Ovary (tissue), 9 donors: ENCODE results near the gene COL26A1. TPM values are rescaled to one million over a fixed set of nuclear protein-coding genes. Genes with fewer than 3 reads are reported as not detected.

Source experiments
- DNase-seq, 5 donors: peaks; one replicate each; pipeline ENCODE4 v3.0.0-alpha.2; 2019 to 2020
- H3K27ac ChIP-seq, 2 donors: fragments of 200-600 bp; one replicate each; pipeline versions ENCODE4 v1.5.1 to v1.8.0; 2019 to 2022
- H3K27me3 ChIP-seq: fragments of 200-600 bp; one replicate; pipeline ENCODE4 v1.8.0; 2022
- H3K36me3 ChIP-seq: fragments of 200-600 bp; sonication (generic); one replicate; pipeline ENCODE4 v1.5.1; 2019
- H3K4me1 ChIP-seq: one replicate; pipeline ENCODE4 v1.8.1; 2013; ENCODE audit warnings: mild to moderate bottlenecking, moderate library complexity; ENCODE audit not compliant: insufficient read depth
- H3K4me3 ChIP-seq: fragments of 200-600 bp; sonication (generic); one replicate; pipeline ENCODE4 v1.5.1; 2017
- H3K9me3 ChIP-seq, 2 donors: fragments of 200-600 bp in 1 of 2; sonication (generic) in 1 of 2; one replicate each; pipeline versions ENCODE4 v1.5.1 to v1.8.1; 2013 to 2019; ENCODE audit warnings: mild to moderate bottlenecking in 1 of 2, moderate library complexity in 1 of 2
- EP300 ChIP-seq: sonication (generic); formaldehyde crosslinking; IDR thresholded peaks from one replicate; pipeline ENCODE4 v1.6.1; 2017; ENCODE audit warnings: antibody characterized with exemption
- POLR2A ChIP-seq: fragments of 450-650 bp; IDR thresholded peaks from one replicate; pipeline ENCODE4 v1.6.1; 2017; ENCODE audit warnings: antibody characterized with exemption, mild to moderate bottlenecking, moderate library complexity
- WGBS, 3 donors: extraction: QIAGEN DNeasy Blood & Tissue Kit in 1 of 3; methylation state at CpG; one replicate each; pipeline versions ENCODE4 v1.1.5 to v1.1.7; 2013 to 2017; 5-methylcytosine and 5-hydroxymethylcytosine counted together
- intact Hi-C, 4 donors: fragments of 100-400 bp; cut with DNase I; formaldehyde crosslinking; loops; one replicate each; pipeline versions ENCODE4 v1.11.0 to v1.15.1; 2022 to 2023
- polyA plus RNA-seq, 2 donors: library from polyadenylated mRNA; stranded (reverse); fragments of 200-250 nt in 1 of 2; fragments of 350-450 nt in 1 of 2; fragmentation: Illumina TruSeq in 1 of 2; extraction: RNeasy Lipid Tissue Mini Kit (QIAGEN cat#74804) in 1 of 2; gene quantifications; one replicate each; pipeline ENCODE4 v1.2.3, GENCODE V29; 2013 to 2014
- total RNA-seq, 7 donors: library from RNA; depleted of rRNA in 2 of 7; stranded (reverse); fragments of >200 nt in 2 of 7; fragmentation: NEBNext Ultra II Directional in 3 of 7; extraction: Animal tissue kit (Norgen Biotek cat#: 25700) in 3 of 7; gene quantifications; one replicate each; pipeline versions ENCODE4 v1.1.0 to v1.2.4, GENCODE V29; 2016 to 2023
- TF ChIP-seq, protein P1 (sequence below), 3 donors: fragments of 450-650 bp in 2 of 3; fragments of 200-600 bp in 1 of 3; IDR thresholded peaks; one replicate each; pipeline versions ENCODE4 v1.5.1 to v1.8.0; 2016 to 2022; ENCODE audit warnings: antibody characterized with exemption in 3 of 3, mild to moderate bottlenecking in 1 of 3
- donor health status: DM: no; HTN: no; CAD: no; lungs with moderate emphysema.
- donor health status: DM: no; HTN: no; CAD: no.
- donor health status: Bipolar disorder and iron deficiency.
- donor health status: DM: yes; HTN: yes; CAD: no.
- donor health status: DM: no; HTN: no; CAD: no.
- donor health status: DM: yes; HTN: yes; CAD: no.

The COL26A1 gene
- total and polyA plus RNA-seq, 9 donors = 0.17 to 2.3 (median 0.40) TPM

- Histone ChIP-seq H3K27ac (no peak overlapping the region), H3K27me3 (no peaks in the 10 kb centered on the region), H3K36me3 (no peaks in the 10 kb centered on the region), H3K4me1 (no peaks in the 10 kb centered on the region), H3K4me3 (no peak overlapping the region), H3K9me3 (no peaks in the 10 kb centered on the region)
- WGBS, 3 donors = 78 to 90% (median 79%) methylated on average over 5 of the region's 5 CpGs
- intact Hi-C loops = no loop called here
- DNase-seq = no peak
- TF ChIP-seq EP300 (no peak), POLR2A (no peak)
- TF ChIP-seq, protein P1, sequence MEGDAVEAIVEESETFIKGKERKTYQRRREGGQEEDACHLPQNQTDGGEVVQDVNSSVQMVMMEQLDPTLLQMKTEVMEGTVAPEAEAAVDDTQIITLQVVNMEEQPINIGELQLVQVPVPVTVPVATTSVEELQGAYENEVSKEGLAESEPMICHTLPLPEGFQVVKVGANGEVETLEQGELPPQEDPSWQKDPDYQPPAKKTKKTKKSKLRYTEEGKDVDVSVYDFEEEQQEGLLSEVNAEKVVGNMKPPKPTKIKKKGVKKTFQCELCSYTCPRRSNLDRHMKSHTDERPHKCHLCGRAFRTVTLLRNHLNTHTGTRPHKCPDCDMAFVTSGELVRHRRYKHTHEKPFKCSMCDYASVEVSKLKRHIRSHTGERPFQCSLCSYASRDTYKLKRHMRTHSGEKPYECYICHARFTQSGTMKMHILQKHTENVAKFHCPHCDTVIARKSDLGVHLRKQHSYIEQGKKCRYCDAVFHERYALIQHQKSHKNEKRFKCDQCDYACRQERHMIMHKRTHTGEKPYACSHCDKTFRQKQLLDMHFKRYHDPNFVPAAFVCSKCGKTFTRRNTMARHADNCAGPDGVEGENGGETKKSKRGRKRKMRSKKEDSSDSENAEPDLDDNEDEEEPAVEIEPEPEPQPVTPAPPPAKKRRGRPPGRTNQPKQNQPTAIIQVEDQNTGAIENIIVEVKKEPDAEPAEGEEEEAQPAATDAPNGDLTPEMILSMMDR (IDR thresholded peaks at IDR 0.05) = no peak
Observed at GRCh38 chr7:101511965-101512364, 149.3 kb downstream of the COL26A1 start.

DNA sequence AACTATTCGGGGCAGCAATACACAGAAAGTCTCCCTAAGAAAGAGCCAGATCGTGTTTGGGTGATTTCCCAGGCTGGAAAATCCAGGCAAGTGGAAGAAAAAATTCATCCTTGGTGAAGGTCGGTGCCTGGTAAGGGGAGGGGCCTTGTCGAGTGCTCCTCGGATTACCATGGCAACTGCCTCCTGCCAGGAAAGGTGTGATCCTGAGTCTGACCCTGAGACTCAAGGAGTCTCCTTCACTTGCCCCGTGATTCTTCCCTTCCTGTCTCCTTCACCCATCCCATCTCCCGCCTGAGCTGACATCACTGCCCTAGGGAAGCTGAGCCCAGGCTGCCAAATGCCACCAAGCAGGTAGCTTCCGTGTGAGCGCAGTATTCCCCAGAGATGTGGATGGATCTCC lies 154.2 kb downstream of the COL26A1 start:
- DNase-seq = no peak
- Histone ChIP-seq H3K9me3 (no peaks in the 10 kb centered on the region), H3K4me1 (no peaks in the 10 kb centered on the region), H3K4me3 (no peak overlapping the region), H3K27me3 (no peaks in the 10 kb centered on the region), H3K36me3 (no peaks in the 10 kb centered on the region), H3K27ac (no peak overlapping the region)
- TF ChIP-seq EP300 (no peak), POLR2A (no peak)
- TF ChIP-seq, protein P1 (IDR thresholded peaks at IDR 0.05) = no peak
- intact Hi-C loops = no loop called here
- whole genome bisulfite sequencing, 3 donors = 64 to 68% (median 67%) methylated on average over 9 of the region's 9 CpGs

GRCh38 chr7:101517304-101517703 lies 154.6 kb downstream of the COL26A1 start:
- no peaks in the 10 kb centered on the region for H3K27me3 ChIP-seq
- intact Hi-C loops = no loop called here
- 74 to 79% (median 76%) methylated on average over 10 of the region's 10 CpGs for WGBS, 3 donors

DNA sequence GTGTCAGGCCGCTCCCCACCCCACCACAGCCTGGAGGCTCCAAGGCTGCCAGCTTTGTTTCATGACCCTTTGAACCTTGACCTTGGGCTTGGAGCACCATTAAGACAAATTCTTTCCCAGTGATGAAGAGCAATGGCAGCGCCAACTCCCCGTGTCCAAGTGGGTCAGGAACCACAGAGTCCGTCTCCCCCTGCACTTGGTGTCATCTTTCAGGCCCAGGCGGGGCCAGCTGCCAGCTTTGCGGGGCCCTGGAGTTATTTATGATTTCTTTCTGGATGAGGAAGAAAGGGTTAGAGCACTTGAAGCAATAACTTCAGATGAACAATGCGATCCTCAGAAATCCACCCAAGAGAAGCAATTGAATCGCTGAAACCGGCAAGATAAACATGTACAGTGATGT lies 155.7 kb downstream of the COL26A1 start:
- Histone ChIP-seq H3K27ac (no peak overlapping the region), H3K4me3 (no peak overlapping the region), H3K4me1 (no peaks in the 10 kb centered on the region), H3K27me3 (no peaks in the 10 kb centered on the region), H3K36me3 (no peaks in the 10 kb centered on the region), H3K9me3 (no peaks in the 10 kb centered on the region)
- WGBS, 3 donors = 21 to 30% (median 25%) methylated on average over 9 of the region's 9 CpGs
- TF ChIP-seq EP300 (no peak), POLR2A (no peak)
- TF ChIP-seq, protein P1 (IDR thresholded peaks at IDR 0.05) = no peak
- no peak for DNase-seq
- intact Hi-C loops = no loop called here

More at GRCh38 chr7:101517304-101517703, 154.6 kb downstream of the COL26A1 start:
- TF ChIP-seq POLR2A = no peak
- no peaks in the 10 kb centered on the region for H3K9me3 ChIP-seq
- no peak overlapping the region for H3K27ac ChIP-seq
- no peak overlapping the region for H3K4me3 ChIP-seq
- H3K36me3 ChIP-seq = no peaks in the 10 kb centered on the region
- DNase-seq = no peak
- H3K4me1 ChIP-seq = no peaks in the 10 kb centered on the region

DNA sequence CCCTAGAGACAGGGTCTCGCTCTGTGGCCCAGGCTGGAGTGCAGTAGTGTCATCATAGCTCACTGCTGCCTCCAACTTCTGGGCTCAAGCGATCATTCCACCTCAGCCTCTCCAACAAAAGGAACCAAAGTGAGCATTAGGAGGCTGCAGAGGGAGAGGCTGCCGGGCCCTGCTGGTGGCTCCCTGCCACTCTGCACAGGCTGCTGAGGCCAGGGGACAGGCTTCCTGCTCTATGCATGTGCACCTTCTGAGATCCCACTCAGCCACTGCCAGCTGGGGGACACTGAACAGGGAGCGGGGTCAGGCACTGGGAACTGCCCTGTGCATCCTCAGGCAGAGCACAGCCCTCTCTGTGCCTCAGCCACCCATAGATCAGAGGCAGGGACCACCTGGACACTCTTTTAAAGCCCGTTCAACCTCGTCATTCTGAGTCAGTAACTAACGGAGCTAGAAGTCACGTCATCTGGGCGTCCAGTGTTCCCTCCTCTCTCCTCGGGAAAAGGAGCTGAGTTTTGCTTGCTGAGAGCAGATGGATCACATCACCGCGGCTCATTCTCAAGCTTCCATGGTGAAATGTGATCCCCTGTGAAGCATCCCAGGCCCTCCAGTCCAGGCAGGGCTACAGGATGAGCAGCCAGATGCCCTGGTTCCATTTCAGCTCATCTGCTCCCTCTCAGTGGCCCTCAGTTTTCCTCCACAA lies 156.8 kb downstream of the COL26A1 start:
- H3K9me3 ChIP-seq = no peaks in the 10 kb centered on the region
- no peak overlapping the region for H3K4me3 ChIP-seq
- H3K36me3 ChIP-seq = no peaks in the 10 kb centered on the region
- no peaks in the 10 kb centered on the region for H3K4me1 ChIP-seq
- TF ChIP-seq POLR2A (no peak), EP300 (no peak)
- TF ChIP-seq, protein P1 (IDR thresholded peaks at IDR 0.05) = no peak
- WGBS, 3 donors = 29 to 54% (median 34%) methylated on average over 12 of the region's 12 CpGs
- H3K27ac ChIP-seq = no peak overlapping the region
- no peak for DNase-seq
- intact Hi-C loops = no loop called here
- no peaks in the 10 kb centered on the region for H3K27me3 ChIP-seq
